Measurements from ENCODE around the gene TMEM164.

TMEM164 gene

GRCh38 chrX:110120025-110120424, 117.1 kb downstream of the TMEM164 start:
- H3K36me3 ChIP-seq (replicated peaks; ENCODE audit: insufficient read depth, low read length) = no peaks in the 10 kb centered on the region
- no peak for DNase-seq
- no peaks in the 10 kb centered on the region for H3K9me3 ChIP-seq (replicated peaks; ENCODE audit: insufficient read depth, low read length)
- TF ChIP-seq EZH2 (optimal IDR thresholded peaks at IDR 0.05; ENCODE audit: low read depth, low read length) (no peak), CTCF (IDR thresholded peaks at IDR 0.05; ENCODE audit: low read length) (no peak), EZH2phosphoT487 (IDR thresholded peaks at IDR 0.05; ENCODE audit: low read length) (no peak)
- no peaks in the 10 kb centered on the region for H3K4me1 ChIP-seq (ENCODE audit: low read length)
- no peaks in the 10 kb centered on the region for H4K20me1 ChIP-seq (ENCODE audit: insufficient read depth, low read length)
- no peak overlapping the region for H3K9ac ChIP-seq (ENCODE audit: low read length)
- H3F3A ChIP-seq (ENCODE audit: insufficient read depth, low read length) = no peaks in the 10 kb centered on the region
- no peak overlapping the region for H3K4me2 ChIP-seq (ENCODE audit: low read depth, low read length)
- no peak overlapping the region for H3K4me3 ChIP-seq (ENCODE audit: low read length)
- no peak overlapping the region for H3K27ac ChIP-seq (ENCODE audit: low read length)
- no peak overlapping the region for H2AFZ ChIP-seq (ENCODE audit: low read length)
- no peaks in the 10 kb centered on the region for H3K79me2 ChIP-seq (ENCODE audit: low read length)
- H3K27me3 ChIP-seq (replicated peaks; ENCODE audit: insufficient read depth, low read length) = no peaks in the 10 kb centered on the region
- H3K9me2 ChIP-seq (replicated peaks; ENCODE audit: insufficient read depth, low read length) = no peaks in the 10 kb centered on the region

GRCh38 chrX:110123331-110123782, 120.4 kb downstream of the TMEM164 start:
- no peaks in the 10 kb centered on the region for H3K4me1 ChIP-seq (ENCODE audit: low read length)
- H4K20me1 ChIP-seq (ENCODE audit: insufficient read depth, low read length) = no peaks in the 10 kb centered on the region
- TF ChIP-seq EZH2 (optimal IDR thresholded peaks at IDR 0.05; ENCODE audit: low read depth, low read length) = no peak
- no peak for TF ChIP-seq CTCF (IDR thresholded peaks at IDR 0.05; ENCODE audit: low read length)
- TF ChIP-seq EZH2phosphoT487 (IDR thresholded peaks at IDR 0.05; ENCODE audit: low read length) = no peak
- no peak for DNase-seq
- H3K79me2 ChIP-seq (ENCODE audit: low read length) = no peaks in the 10 kb centered on the region
- H3K36me3 ChIP-seq (replicated peaks; ENCODE audit: insufficient read depth, low read length) = no peaks in the 10 kb centered on the region
- no peaks in the 10 kb centered on the region for H3K9me3 ChIP-seq (replicated peaks; ENCODE audit: insufficient read depth, low read length)
- H3K9ac ChIP-seq (ENCODE audit: low read length) = no peak overlapping the region
- H3F3A ChIP-seq (ENCODE audit: insufficient read depth, low read length) = no peaks in the 10 kb centered on the region
- no peak overlapping the region for H3K27ac ChIP-seq (ENCODE audit: low read length)
- no peak overlapping the region for H3K4me2 ChIP-seq (ENCODE audit: low read depth, low read length)
- H2AFZ ChIP-seq (ENCODE audit: low read length) = no peak overlapping the region
- no peak overlapping the region for H3K4me3 ChIP-seq (ENCODE audit: low read length)
- no peaks in the 10 kb centered on the region for H3K9me2 ChIP-seq (replicated peaks; ENCODE audit: insufficient read depth, low read length)
- H3K27me3 ChIP-seq (replicated peaks; ENCODE audit: insufficient read depth, low read length) = no peaks in the 10 kb centered on the region

- Histone ChIP-seq H3K4me3 (ENCODE audit: low read length) (no peak overlapping the region), H3K4me2 (ENCODE audit: low read depth, low read length) (no peak overlapping the region), H3K9me2 (replicated peaks; ENCODE audit: insufficient read depth, low read length) (no peaks in the 10 kb centered on the region), H3K36me3 (replicated peaks; ENCODE audit: insufficient read depth, low read length) (no peaks in the 10 kb centered on the region), H4K20me1 (ENCODE audit: insufficient read depth, low read length) (no peaks in the 10 kb centered on the region), H3K27ac (ENCODE audit: low read length) (no peak overlapping the region), H2AFZ (ENCODE audit: low read length) (no peak overlapping the region), H3F3A (ENCODE audit: insufficient read depth, low read length) (no peaks in the 10 kb centered on the region), H3K4me1 (ENCODE audit: low read length) (no peaks in the 10 kb centered on the region), H3K27me3 (replicated peaks; ENCODE audit: insufficient read depth, low read length) (no peaks in the 10 kb centered on the region), H3K9ac (ENCODE audit: low read length) (no peak overlapping the region), H3K9me3 (replicated peaks; ENCODE audit: insufficient read depth, low read length) (no peaks in the 10 kb centered on the region), H3K79me2 (ENCODE audit: low read length) (no peaks in the 10 kb centered on the region)
- DNase-seq = no peak
- TF ChIP-seq EZH2 (optimal IDR thresholded peaks at IDR 0.05; ENCODE audit: low read depth, low read length) (no peak), EZH2phosphoT487 (IDR thresholded peaks at IDR 0.05; ENCODE audit: low read length) (no peak), CTCF (IDR thresholded peaks at IDR 0.05; ENCODE audit: low read length) (no peak; the same call in 1 of the 2 replicates)
These were observed 122.7 kb downstream of the TMEM164 start for GRCh38 chrX:110125446-110126162.

Data from MM.1S (cell line).